HL-60 (cell line): ENCODE data around the gene CENPM.

Experiments
- SPI1 ChIP-seq: IDR thresholded peaks from 2 replicates; pipeline ENCODE4 v1.6.1; 2012; ENCODE audit warnings: low read depth, mild to moderate bottlenecking, borderline replicate concordance
- TF ChIP-seq, protein P1 (sequence below): IDR thresholded peaks from one replicate; pipeline ENCODE4 v1.5.1; 2011; ENCODE audit warnings: low read length, control low read depth, inconsistent platforms; ENCODE audit not compliant: insufficient read depth

GRCh38 chr22:41946629-41947423 lies at the start of gene CENPM:
- TF ChIP-seq, protein P1, sequence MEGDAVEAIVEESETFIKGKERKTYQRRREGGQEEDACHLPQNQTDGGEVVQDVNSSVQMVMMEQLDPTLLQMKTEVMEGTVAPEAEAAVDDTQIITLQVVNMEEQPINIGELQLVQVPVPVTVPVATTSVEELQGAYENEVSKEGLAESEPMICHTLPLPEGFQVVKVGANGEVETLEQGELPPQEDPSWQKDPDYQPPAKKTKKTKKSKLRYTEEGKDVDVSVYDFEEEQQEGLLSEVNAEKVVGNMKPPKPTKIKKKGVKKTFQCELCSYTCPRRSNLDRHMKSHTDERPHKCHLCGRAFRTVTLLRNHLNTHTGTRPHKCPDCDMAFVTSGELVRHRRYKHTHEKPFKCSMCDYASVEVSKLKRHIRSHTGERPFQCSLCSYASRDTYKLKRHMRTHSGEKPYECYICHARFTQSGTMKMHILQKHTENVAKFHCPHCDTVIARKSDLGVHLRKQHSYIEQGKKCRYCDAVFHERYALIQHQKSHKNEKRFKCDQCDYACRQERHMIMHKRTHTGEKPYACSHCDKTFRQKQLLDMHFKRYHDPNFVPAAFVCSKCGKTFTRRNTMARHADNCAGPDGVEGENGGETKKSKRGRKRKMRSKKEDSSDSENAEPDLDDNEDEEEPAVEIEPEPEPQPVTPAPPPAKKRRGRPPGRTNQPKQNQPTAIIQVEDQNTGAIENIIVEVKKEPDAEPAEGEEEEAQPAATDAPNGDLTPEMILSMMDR, result no peak
- no peak for TF ChIP-seq SPI1
